ENCODE data around the gene ZDHHC9.

ZDHHC9 gene

DNA sequence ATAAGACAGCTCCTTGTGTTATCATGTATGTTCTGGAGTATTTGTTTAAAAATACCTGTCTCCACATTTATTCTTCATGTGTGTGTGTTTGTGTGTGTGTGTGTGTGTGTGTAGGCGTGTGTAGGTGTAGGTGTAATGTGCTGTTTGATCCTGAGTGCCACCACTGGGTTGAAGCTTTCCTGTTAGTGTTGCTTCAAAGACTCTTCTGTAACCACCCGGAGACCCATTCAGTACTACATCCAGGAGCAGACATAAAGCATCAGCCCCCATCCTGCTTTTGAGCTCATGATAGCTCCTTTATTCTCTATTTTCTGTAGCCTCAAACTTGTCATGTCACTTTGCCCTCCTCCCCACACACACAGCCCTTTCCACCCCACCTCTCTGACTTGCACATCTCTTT is 3.0 kb upstream of the ZDHHC9 start:
- in situ Hi-C loops (cut with HindIII; ENCODE audit: low pct_ligation_motif_present, low sequenced_read_pairs), result no loop called here
- H3K36me3 ChIP-seq (replicated peaks), result no peaks in the 10 kb centered on the region
- TF ChIP-seq, protein P1, sequence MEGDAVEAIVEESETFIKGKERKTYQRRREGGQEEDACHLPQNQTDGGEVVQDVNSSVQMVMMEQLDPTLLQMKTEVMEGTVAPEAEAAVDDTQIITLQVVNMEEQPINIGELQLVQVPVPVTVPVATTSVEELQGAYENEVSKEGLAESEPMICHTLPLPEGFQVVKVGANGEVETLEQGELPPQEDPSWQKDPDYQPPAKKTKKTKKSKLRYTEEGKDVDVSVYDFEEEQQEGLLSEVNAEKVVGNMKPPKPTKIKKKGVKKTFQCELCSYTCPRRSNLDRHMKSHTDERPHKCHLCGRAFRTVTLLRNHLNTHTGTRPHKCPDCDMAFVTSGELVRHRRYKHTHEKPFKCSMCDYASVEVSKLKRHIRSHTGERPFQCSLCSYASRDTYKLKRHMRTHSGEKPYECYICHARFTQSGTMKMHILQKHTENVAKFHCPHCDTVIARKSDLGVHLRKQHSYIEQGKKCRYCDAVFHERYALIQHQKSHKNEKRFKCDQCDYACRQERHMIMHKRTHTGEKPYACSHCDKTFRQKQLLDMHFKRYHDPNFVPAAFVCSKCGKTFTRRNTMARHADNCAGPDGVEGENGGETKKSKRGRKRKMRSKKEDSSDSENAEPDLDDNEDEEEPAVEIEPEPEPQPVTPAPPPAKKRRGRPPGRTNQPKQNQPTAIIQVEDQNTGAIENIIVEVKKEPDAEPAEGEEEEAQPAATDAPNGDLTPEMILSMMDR (IDR thresholded peaks at IDR 0.05; ENCODE audit: low read depth, low read length, missing control alignments), result no peak
- no peaks in the 10 kb centered on the region for H3K27me3 ChIP-seq (replicated peaks)
- no peak overlapping the region for H3K27ac ChIP-seq
- no peak for DNase-seq
- no peak overlapping the region for H3K4me3 ChIP-seq (ENCODE audit: low read depth, low read length)

DNA sequence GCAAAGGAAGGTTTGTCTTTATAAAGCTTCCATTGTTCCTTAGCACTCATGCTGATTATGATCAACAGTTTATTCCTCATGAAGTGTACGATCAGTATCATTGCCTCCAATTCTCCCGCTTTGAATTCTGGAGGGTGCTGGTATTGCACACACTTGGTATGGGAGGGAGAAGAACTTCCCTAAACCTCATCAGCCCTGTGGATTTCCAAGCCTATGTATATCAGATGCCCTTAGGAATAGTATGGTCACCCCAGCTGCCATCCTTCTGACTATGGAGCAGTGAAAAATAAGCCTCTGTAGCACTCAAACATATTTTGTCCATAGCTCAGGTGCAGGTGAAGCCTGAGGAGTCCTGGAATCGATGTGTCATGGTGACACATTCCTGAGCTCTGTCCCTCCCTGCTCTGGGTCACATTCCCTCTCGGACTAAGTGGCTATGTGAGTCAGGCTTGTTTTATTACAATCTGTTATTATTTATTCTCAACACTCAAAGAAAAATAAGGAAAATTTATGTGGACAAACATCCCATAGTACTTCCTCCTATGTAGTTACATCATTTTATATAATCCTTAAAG is 2.0 kb upstream of the ZDHHC9 start:
- DNase-seq, result no peak
- no peak overlapping the region for H3K4me3 ChIP-seq (ENCODE audit: low read depth, low read length)
- H3K36me3 ChIP-seq (replicated peaks), result no peaks in the 10 kb centered on the region
- no peak overlapping the region for H3K27ac ChIP-seq
- TF ChIP-seq, protein P1 (IDR thresholded peaks at IDR 0.05; ENCODE audit: low read depth, low read length, missing control alignments), result no peak
- in situ Hi-C loops (cut with HindIII; ENCODE audit: low pct_ligation_motif_present, low sequenced_read_pairs), result no loop called here
- no peaks in the 10 kb centered on the region for H3K27me3 ChIP-seq (replicated peaks)

DNA sequence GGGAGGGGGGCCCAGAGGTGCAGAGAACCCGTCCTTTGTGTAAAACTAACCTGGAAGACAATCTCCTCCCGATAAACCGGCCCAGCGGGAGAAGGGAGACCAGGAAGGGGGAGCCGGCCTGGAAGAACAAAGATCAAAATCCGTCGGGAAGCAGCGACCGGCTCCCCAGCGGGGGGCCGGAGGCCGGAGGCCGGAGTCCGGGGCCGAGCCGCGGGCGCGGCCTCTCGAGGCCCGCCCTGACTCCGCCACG is 552 bp downstream of the ZDHHC9 start:
- Histone ChIP-seq H3K4me3 (ENCODE audit: low read depth, low read length) (peak overlapping the region; percentile 68), H3K36me3 (replicated peaks) (no peaks in the 10 kb centered on the region), H3K27ac (peak overlapping the region; percentile 72), H3K27me3 (replicated peaks) (no peaks in the 10 kb centered on the region)
- TF ChIP-seq, protein P1 (IDR thresholded peaks at IDR 0.05; ENCODE audit: low read depth, low read length, missing control alignments), result no peak
- DNase-seq, result no peak
- in situ Hi-C loops (cut with HindIII; ENCODE audit: low pct_ligation_motif_present, low sequenced_read_pairs), result no loop called here

DNA sequence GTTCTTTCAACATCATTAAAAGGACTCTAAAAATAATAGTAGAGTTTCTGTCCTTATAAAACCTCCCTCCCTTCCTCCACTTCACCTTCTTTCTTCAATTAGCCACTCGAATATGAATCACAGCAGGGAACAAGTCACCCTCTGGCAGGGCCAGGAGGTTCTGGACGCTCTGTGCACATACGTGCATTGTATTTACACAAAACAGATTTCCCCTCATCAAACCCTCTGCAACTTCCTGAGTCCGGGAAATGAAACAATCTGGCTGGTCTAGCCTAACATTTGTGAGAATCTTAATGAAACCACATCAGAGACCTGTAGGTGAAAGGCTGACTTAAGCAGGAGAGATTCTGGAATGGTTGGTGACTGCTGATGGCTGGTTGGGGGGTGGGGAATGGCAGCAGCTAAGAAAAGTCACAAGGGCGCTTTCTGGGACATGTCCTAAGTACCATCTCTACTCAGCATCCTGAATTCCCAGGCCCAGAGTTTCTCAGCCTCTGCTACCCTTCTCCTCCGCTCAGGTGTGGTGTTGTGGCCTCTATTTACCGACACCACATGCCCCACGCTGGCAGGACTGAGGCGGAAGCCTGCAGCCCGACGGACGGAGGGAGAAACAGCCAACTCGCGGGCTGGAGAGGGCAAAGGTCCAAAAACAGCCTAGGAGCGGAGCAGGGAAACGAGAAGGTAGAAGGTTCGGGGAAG is 1.0 kb downstream of the ZDHHC9 start:
- peak overlapping the region; percentile 68 for H3K4me3 ChIP-seq (ENCODE audit: low read depth, low read length)
- TF ChIP-seq, protein P1 (IDR thresholded peaks at IDR 0.05; ENCODE audit: low read depth, low read length, missing control alignments), result no peak
- no peaks in the 10 kb centered on the region for H3K27me3 ChIP-seq (replicated peaks)
- in situ Hi-C loops (cut with HindIII; ENCODE audit: low pct_ligation_motif_present, low sequenced_read_pairs), result no loop called here
- H3K36me3 ChIP-seq (replicated peaks), result no peaks in the 10 kb centered on the region
- peak overlapping the region; percentile 72 for H3K27ac ChIP-seq
- no peak for DNase-seq

DNA sequence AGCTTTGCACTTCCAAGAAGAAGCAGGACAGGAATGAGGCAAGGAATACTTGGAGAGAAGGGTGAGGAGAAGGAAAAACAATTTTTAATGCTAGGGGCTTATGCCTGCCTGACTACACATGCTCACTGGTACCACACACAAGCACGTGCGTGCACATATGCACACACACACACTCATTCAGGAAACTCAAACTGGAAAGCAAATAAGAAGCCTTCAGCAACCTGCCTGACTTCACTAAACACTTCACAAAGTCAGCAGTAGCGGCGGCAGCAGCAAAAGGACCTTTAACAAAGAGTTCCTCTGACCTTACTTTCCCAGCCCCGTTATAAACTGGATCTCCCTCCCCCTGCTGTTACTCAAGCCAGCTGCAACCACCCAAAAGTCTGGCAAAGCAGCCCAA is 3.3 kb downstream of the ZDHHC9 start:
- Histone ChIP-seq H3K36me3 (replicated peaks) (no peaks in the 10 kb centered on the region), H3K27ac (no peak overlapping the region), H3K27me3 (replicated peaks) (no peaks in the 10 kb centered on the region), H3K4me3 (ENCODE audit: low read depth, low read length) (no peak overlapping the region)
- TF ChIP-seq, protein P1 (IDR thresholded peaks at IDR 0.05; ENCODE audit: low read depth, low read length, missing control alignments), result no peak
- DNase-seq, result no peak
- in situ Hi-C loops (cut with HindIII; ENCODE audit: low pct_ligation_motif_present, low sequenced_read_pairs), result no loop called here

DNA sequence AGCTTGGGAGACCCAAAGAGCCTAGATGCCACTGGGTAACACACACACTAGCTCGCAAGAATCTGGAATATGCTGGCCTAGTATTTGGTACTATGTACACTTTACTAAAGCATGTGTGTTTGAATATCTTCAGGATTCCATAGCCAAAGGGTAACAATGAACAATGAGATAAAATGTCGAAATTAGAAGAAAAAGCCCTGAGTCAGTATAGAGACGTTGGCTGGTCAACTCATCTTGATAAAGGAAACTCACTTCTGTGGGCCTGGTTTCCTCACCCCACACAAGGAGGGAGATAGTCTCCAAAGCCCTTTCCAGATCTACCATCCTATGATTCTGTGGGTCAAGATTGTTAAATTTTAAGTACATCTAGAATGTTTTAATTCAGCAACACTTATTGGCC is 6.9 kb downstream of the ZDHHC9 start:
- in situ Hi-C loops (cut with HindIII; ENCODE audit: low pct_ligation_motif_present, low sequenced_read_pairs), result no loop called here
- Histone ChIP-seq H3K36me3 (replicated peaks) (no peaks in the 10 kb centered on the region), H3K27ac (no peak overlapping the region), H3K27me3 (replicated peaks) (no peaks in the 10 kb centered on the region), H3K4me3 (ENCODE audit: low read depth, low read length) (no peak overlapping the region)
- DNase-seq, result no peak
- TF ChIP-seq, protein P1 (IDR thresholded peaks at IDR 0.05; ENCODE audit: low read depth, low read length, missing control alignments), result no peak

Measured in brain microvascular endothelial cell (primary cell).